HCT116 (cell line): Measurements from ENCODE around the gene TRAF3. TPM values are rescaled to one million over a fixed set of nuclear protein-coding genes. Genes with fewer than 3 reads are reported as not detected.

ENCODE experiments used
- ATAC-seq: fragments of 200-7000 bp; cut with Tn5 transposase; 2 replicates; pipeline ENCODE4 v1.9.1; 2020; ENCODE audit warnings: mild to moderate bottlenecking, moderate library complexity
- BruUV-seq: library from RNA; stranded (reverse); fragments of 400-500 nt; replicated peaks from 2 replicates; lab custom pipeline; 2021; lab: Mats Ljungman, UMichigan
- CTCF ChIA-PET: fragments of 300-600 bp; sonication (Branson Sonifier 250); formaldehyde crosslinking; loops from one replicate; lab custom pipeline; 2021; ENCODE audit warnings: antibody characterized with exemption; lab: Charles Lee
- POLR2A ChIA-PET: fragments of 300-600, 350-600 bp; sonication (Branson Sonifier 250); formaldehyde crosslinking; loops from one replicate; lab custom pipeline; 2021; ENCODE audit warnings: antibody characterized with exemption; lab: Charles Lee
- RAD21 ChIA-PET, 2 experiments: fragments of 300-600 bp; sonication (Branson Sonifier 250); formaldehyde crosslinking; loops; one replicate each; lab custom pipeline; 2023; ENCODE audit warnings: low total read pairs in 2 of 2; ENCODE audit not compliant: uncharacterized antibody in 2 of 2, unreplicated experiment in 2 of 2, low non-redundant PET in 1 of 2; lab: Charles Lee
- DNase-seq: peaks from one replicate; pipeline ENCODE4 v3.0.0-alpha.2; 2010; ENCODE audit warnings: low read depth, low spot score
- H2AFZ ChIP-seq: fragments of 200-600 bp; shearing (Covaris generic), sonication (generic); 2 replicates; pipeline ENCODE4 v1.6.1; 2017; ENCODE audit warnings: low read depth, mixed run types, mixed read lengths, antibody characterized with exemption, low read length; ENCODE audit not compliant: poor library complexity, severe bottlenecking
- H3K27ac ChIP-seq: 2 replicates; pipeline ENCODE4 v1.5.1; 2012; ENCODE audit warnings: low read depth, low read length
- H3K27me3 ChIP-seq: fragments of 200-600 bp; sonication (generic); 2 replicates; pipeline ENCODE4 v1.6.1; 2016; ENCODE audit warnings: mixed run types, low read length, mixed read lengths; ENCODE audit not compliant: insufficient read depth
- H3K36me3 ChIP-seq, 2 experiments: fragments of 200-500 bp in 1 of 2; fragments of 200-600 bp in 1 of 2; sonication (Bioruptor generic) in 1 of 2; sonication (generic) in 1 of 2; 2 replicates each; pipeline versions ENCODE4 v1.5.1 to v1.6.1; 2014 to 2016; ENCODE audit warnings: low read length in 2 of 2, inconsistent platforms in 1 of 2, mixed read lengths in 1 of 2, mixed run types in 1 of 2; ENCODE audit not compliant: insufficient read depth in 2 of 2, control insufficient read depth in 1 of 2
- H3K4me1 ChIP-seq, 2 experiments: fragments of 200-600 bp in 1 of 2; sonication (generic) in 1 of 2; 2 replicates each; pipeline versions ENCODE4 v1.5.1 to v1.6.1; 2012 to 2017; ENCODE audit warnings: low read length in 2 of 2, inconsistent platforms in 1 of 2, mild to moderate bottlenecking in 1 of 2, mixed read lengths in 1 of 2, mixed run types in 1 of 2, moderate library complexity in 1 of 2; ENCODE audit not compliant: insufficient read depth in 2 of 2, control insufficient read depth in 1 of 2
- H3K4me2 ChIP-seq: fragments of 200-600 bp; sonication (generic); 2 replicates; pipeline ENCODE4 v1.6.1; 2017; ENCODE audit warnings: mixed run types, low read length, mixed read lengths
- H3K4me3 ChIP-seq, 2 experiments: fragments of 200-600 bp in 1 of 2; sonication (generic) in 1 of 2; replicated peaks in 1 of 2; 2 replicates each; pipeline ENCODE4 v1.5.1; 2011 to 2016; ENCODE audit warnings: low read length in 2 of 2, control low read depth in 1 of 2, low read depth in 1 of 2, mild to moderate bottlenecking in 1 of 2, mixed read lengths in 1 of 2, mixed run types in 1 of 2
- H3K79me2 ChIP-seq: fragments of 200-600 bp; sonication (generic); 2 replicates; pipeline ENCODE4 v1.6.1; 2017; ENCODE audit warnings: mild to moderate bottlenecking, mixed run types, low read length, moderate library complexity, mixed read lengths; ENCODE audit not compliant: insufficient read depth
- H3K9ac ChIP-seq: fragments of 200-600 bp; sonication (generic); 2 replicates; pipeline ENCODE4 v1.6.1; 2016; ENCODE audit warnings: low read length, mixed read lengths
- H3K9me2 ChIP-seq: fragments of 200-600 bp; sonication (generic), shearing (Covaris generic); 2 replicates; pipeline ENCODE4 v1.6.1; 2017; ENCODE audit warnings: mixed run types, mild to moderate bottlenecking, moderate library complexity; ENCODE audit not compliant: insufficient read depth
- H3K9me3 ChIP-seq, 2 experiments: fragments of 200-500 bp in 1 of 2; fragments of 200-600 bp in 1 of 2; sonication (Bioruptor generic) in 1 of 2; sonication (generic) in 1 of 2; 2 replicates each; pipeline ENCODE4 v1.6.1; 2014 to 2017; ENCODE audit warnings: low read length in 2 of 2, mixed read lengths in 2 of 2, inconsistent platforms in 1 of 2, low read depth in 1 of 2, mild to moderate bottlenecking in 1 of 2, mixed run types in 1 of 2, moderate library complexity in 1 of 2; ENCODE audit not compliant: control insufficient read depth in 1 of 2, insufficient read depth in 1 of 2
- H4K20me1 ChIP-seq: fragments of 200-600 bp; sonication (generic), shearing (Covaris generic); 2 replicates; pipeline ENCODE4 v1.6.1; 2017; ENCODE audit warnings: mixed run types, mild to moderate bottlenecking, moderate library complexity; ENCODE audit not compliant: insufficient read depth
- CBX3 ChIP-seq: IDR thresholded peaks from 2 replicates; pipeline ENCODE4 v1.6.1; 2012; ENCODE audit warnings: low read depth
- EGR1 ChIP-seq: IDR thresholded peaks from 2 replicates; pipeline ENCODE4 v1.6.1; 2012; ENCODE audit warnings: low read depth
- EZH2 ChIP-seq: fragments of 200-600 bp; sonication (generic); IDR thresholded peaks from 2 replicates; pipeline ENCODE4 v1.6.1; 2017; ENCODE audit warnings: antibody characterized with exemption, mixed run types
- EZH2phosphoT487 ChIP-seq: fragments of 200-600 bp; IDR thresholded peaks from 2 replicates; pipeline ENCODE4 v1.6.1; 2018; ENCODE audit warnings: antibody characterized with exemption, borderline replicate concordance
- FOSL1 ChIP-seq: IDR thresholded peaks from 2 replicates; pipeline ENCODE4 v1.6.1; 2012; ENCODE audit warnings: low read depth
- JUND ChIP-seq: IDR thresholded peaks from 2 replicates; pipeline ENCODE4 v1.6.1; 2012
- SIN3A ChIP-seq: IDR thresholded peaks from 2 replicates; pipeline ENCODE4 v1.6.1; 2012; ENCODE audit warnings: low read depth
- TCF7L2 ChIP-seq: IDR thresholded peaks from 2 replicates; pipeline ENCODE4 v1.7.0; 2011; ENCODE audit warnings: borderline replicate concordance, inconsistent platforms; ENCODE audit not compliant: insufficient read depth, insufficient read length; ENCODE audit errors: extremely low read depth
- YY1 ChIP-seq: IDR thresholded peaks from 2 replicates; pipeline ENCODE4 v1.6.1; 2011; ENCODE audit warnings: low read length, low read depth, moderate library complexity, mild to moderate bottlenecking; ENCODE audit not compliant: insufficient replicate concordance; ENCODE audit errors: extremely low read depth
- ZBTB33 ChIP-seq: IDR thresholded peaks from 2 replicates; pipeline ENCODE4 v1.6.1; 2011; ENCODE audit warnings: mild to moderate bottlenecking, low read length, moderate library complexity; ENCODE audit not compliant: insufficient replicate concordance; ENCODE audit errors: extremely low read depth
- ZFX ChIP-seq: fragments of 450-650 bp; IDR thresholded peaks from 2 replicates; pipeline ENCODE4 v1.6.1; 2017
- intact Hi-C: fragments of 100-400 bp; cut with micrococcal nuclease; formaldehyde crosslinking; loops from 2 replicates; pipeline ENCODE4 v1.10.0; 2022
- total RNA-seq: library from RNA; stranded (reverse); gene quantifications from one replicate; pipeline ENCODE4 v1.2.1, GENCODE V29; 2021; ENCODE audit not compliant: unreplicated experiment

Gene TRAF3
- total RNA-seq, 1 experiment from 2014 or later = 32.1 TPM

GRCh38 chr14:102935756-102936155 is 158.5 kb downstream of the TRAF3 start:
- Histone ChIP-seq H3K9me2 (no peaks in the 10 kb centered on the region), H3K9ac (no peak overlapping the region), H3K79me2 (no peaks in the 10 kb centered on the region), H3K36me3 (peaks cover 3 to 12% of the 10 kb centered on the region in 2 experiments; a peak in 2 of 4 replicates), H3K27me3 (no peaks in the 10 kb centered on the region), H3K4me3 (no peak overlapping the region), H3K4me1 (peaks cover 7 to 12% of the 10 kb centered on the region in 2 experiments), H3K9me3 (no peaks in the 10 kb centered on the region), H3K4me2 (no peak overlapping the region), H3K27ac (no peak overlapping the region), H2AFZ (no peak overlapping the region), H4K20me1 (no peaks in the 10 kb centered on the region)
- POLR2A ChIA-PET = no interaction called here
- DNase-seq (no peak), ATAC-seq (no peak)
- RAD21 ChIA-PET = no interaction called here
- TF ChIP-seq CBX3 = no peak
- no peak for TF ChIP-seq JUND
- TF ChIP-seq SIN3A = no peak
- TF ChIP-seq ZFX = no peak
- TF ChIP-seq ZBTB33 = no peak
- TF ChIP-seq EZH2 = no peak
- no peak for TF ChIP-seq YY1
- no peak for TF ChIP-seq EGR1
- TF ChIP-seq FOSL1 = no peak
- TF ChIP-seq EZH2phosphoT487 = no peak
- no peak for TF ChIP-seq TCF7L2
- CTCF ChIA-PET = no interaction called here
- intact Hi-C loops = no loop called here
- BruUV-seq = no TSS peak
